SU-DHL-6 (cell line): Measurements from ENCODE around the gene WFDC6.

Experiments used
- EZH2phosphoT487 ChIP-seq: fragments of 200-600 bp; sonication (generic), shearing (Covaris generic); conservative IDR thresholded peaks from 2 replicates; pipeline ENCODE4 v1.6.1; 2018; ENCODE audit warnings: mild to moderate bottlenecking, antibody characterized with exemption, low read length, moderate library complexity, mixed read lengths
- TF ChIP-seq, protein P1 (sequence below): fragments of 200-600 bp; sonication (generic); IDR thresholded peaks from one replicate; pipeline ENCODE4 v1.5.1; 2017; ENCODE audit warnings: antibody characterized with exemption, mild to moderate bottlenecking, low read length, moderate library complexity; ENCODE audit not compliant: insufficient read depth, poor library complexity, severe bottlenecking

DNA sequence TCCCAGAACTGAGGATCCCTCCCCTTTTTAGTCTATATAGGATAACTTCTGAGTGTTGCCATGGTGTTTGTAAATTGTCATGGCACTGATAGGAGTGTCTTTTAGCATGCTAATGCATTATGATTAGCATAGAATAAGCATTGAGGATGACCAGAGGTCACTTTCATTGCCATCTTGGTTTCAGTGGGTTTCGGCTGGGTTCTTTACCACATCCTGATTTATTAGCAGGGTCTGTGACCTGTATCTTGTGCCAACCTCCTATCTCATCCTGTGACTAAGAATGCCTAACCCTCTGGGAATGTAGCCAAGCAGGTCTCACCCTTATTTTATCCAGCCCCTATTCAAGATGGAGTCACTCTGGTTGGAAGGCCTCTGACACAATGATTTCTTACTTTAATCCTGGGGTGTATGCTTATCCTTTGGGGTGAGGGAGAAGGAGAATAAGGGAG lies 50.2 kb downstream of the WFDC6 start:
- TF ChIP-seq, protein P1, sequence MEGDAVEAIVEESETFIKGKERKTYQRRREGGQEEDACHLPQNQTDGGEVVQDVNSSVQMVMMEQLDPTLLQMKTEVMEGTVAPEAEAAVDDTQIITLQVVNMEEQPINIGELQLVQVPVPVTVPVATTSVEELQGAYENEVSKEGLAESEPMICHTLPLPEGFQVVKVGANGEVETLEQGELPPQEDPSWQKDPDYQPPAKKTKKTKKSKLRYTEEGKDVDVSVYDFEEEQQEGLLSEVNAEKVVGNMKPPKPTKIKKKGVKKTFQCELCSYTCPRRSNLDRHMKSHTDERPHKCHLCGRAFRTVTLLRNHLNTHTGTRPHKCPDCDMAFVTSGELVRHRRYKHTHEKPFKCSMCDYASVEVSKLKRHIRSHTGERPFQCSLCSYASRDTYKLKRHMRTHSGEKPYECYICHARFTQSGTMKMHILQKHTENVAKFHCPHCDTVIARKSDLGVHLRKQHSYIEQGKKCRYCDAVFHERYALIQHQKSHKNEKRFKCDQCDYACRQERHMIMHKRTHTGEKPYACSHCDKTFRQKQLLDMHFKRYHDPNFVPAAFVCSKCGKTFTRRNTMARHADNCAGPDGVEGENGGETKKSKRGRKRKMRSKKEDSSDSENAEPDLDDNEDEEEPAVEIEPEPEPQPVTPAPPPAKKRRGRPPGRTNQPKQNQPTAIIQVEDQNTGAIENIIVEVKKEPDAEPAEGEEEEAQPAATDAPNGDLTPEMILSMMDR: no peak
- TF ChIP-seq EZH2phosphoT487: no peak
